HEK293T (cell line): ENCODE measurements around the gene MORN1.

Experiments used
- CTCF ChIA-PET: fragments of 350-600 bp; formaldehyde crosslinking; extraction: SDS; loops from one replicate; lab custom pipeline; 2021; ENCODE audit warnings: antibody characterized with exemption, inconsistent platforms; lab: Yijun Ruan, JAX
- POLR2A ChIA-PET: fragments of 350-600 bp; formaldehyde crosslinking; extraction: SDS; loops from one replicate; lab custom pipeline; 2020; ENCODE audit warnings: antibody characterized with exemption, inconsistent platforms; lab: Yijun Ruan, JAX
- DNase-seq: peaks from one replicate; pipeline ENCODE4 v3.0.0; 2012; ENCODE audit warnings: mixed read lengths; ENCODE audit errors: extremely low spot score
- ARNT ChIP-seq: fragments of 450-650 bp; IDR thresholded peaks from 2 replicates; pipeline ENCODE4 v1.6.1; 2017; ENCODE audit warnings: mild to moderate bottlenecking
- BHLHE40 ChIP-seq: fragments of 450-650 bp; IDR thresholded peaks from 2 replicates; pipeline ENCODE4 v1.6.1; 2016; ENCODE audit warnings: mild to moderate bottlenecking, moderate library complexity, borderline replicate concordance
- CTBP1 ChIP-seq: fragments of 450-650 bp; IDR thresholded peaks from 2 replicates; pipeline ENCODE4 v1.6.1; 2016; ENCODE audit warnings: borderline replicate concordance
- ELF4 ChIP-seq: fragments of 450-650 bp; IDR thresholded peaks from 2 replicates; pipeline ENCODE4 v1.6.1; 2017; ENCODE audit warnings: antibody characterized with exemption
- FOXA1 ChIP-seq: fragments of 450-650 bp; IDR thresholded peaks from 2 replicates; pipeline ENCODE4 v1.6.1; 2016; ENCODE audit warnings: mild to moderate bottlenecking
- FOXK2 ChIP-seq: fragments of 450-650 bp; IDR thresholded peaks from 2 replicates; pipeline ENCODE4 v1.6.1; 2016; ENCODE audit warnings: mild to moderate bottlenecking
- FOXM1 ChIP-seq: fragments of 450-650 bp; IDR thresholded peaks from 2 replicates; pipeline ENCODE4 v1.6.1; 2017; ENCODE audit warnings: mild to moderate bottlenecking, borderline replicate concordance
- HDGF ChIP-seq: fragments of 450-650 bp; IDR thresholded peaks from 2 replicates; pipeline ENCODE4 v1.6.1; 2017; ENCODE audit warnings: antibody characterized with exemption, borderline replicate concordance
- L3MBTL2 ChIP-seq: fragments of 450-650 bp; conservative IDR thresholded peaks from 2 replicates; pipeline ENCODE4 v1.6.1; 2016; ENCODE audit warnings: mild to moderate bottlenecking
- LEF1 ChIP-seq: fragments of 450-650 bp; IDR thresholded peaks from 2 replicates; pipeline ENCODE4 v1.6.1; 2017; ENCODE audit warnings: mild to moderate bottlenecking, borderline replicate concordance
- NFRKB ChIP-seq: fragments of 450-650 bp; IDR thresholded peaks from 2 replicates; pipeline ENCODE4 v1.6.1; 2016; ENCODE audit warnings: mild to moderate bottlenecking, moderate library complexity
- SP1 ChIP-seq: fragments of 450-650 bp; IDR thresholded peaks from 2 replicates; pipeline ENCODE4 v1.6.1; 2017
- SUZ12 ChIP-seq: fragments of 450-650 bp; IDR thresholded peaks from 2 replicates; pipeline ENCODE4 v1.6.1; 2016; ENCODE audit warnings: mild to moderate bottlenecking
- TARDBP ChIP-seq: fragments of 450-650 bp; IDR thresholded peaks from 2 replicates; pipeline ENCODE4 v1.6.1; 2016
- ZNF384 ChIP-seq: fragments of 450-650 bp; IDR thresholded peaks from 2 replicates; pipeline ENCODE4 v1.6.1; 2016
- TF ChIP-seq, protein P1 (sequence below): fragments of 450-650 bp; IDR thresholded peaks from 2 replicates; pipeline ENCODE4 v1.6.1; 2016

MORN1 gene

GRCh38 chr1:2274929-2275475 is 116.4 kb downstream of the MORN1 start:
- TF ChIP-seq CTBP1, result no peak
- TF ChIP-seq NFRKB, result no peak
- TF ChIP-seq L3MBTL2, result no peak
- no peak for TF ChIP-seq FOXK2
- TF ChIP-seq LEF1, result no peak
- TF ChIP-seq FOXM1, result no peak
- DNase-seq, result no peak
- CTCF ChIA-PET, result interaction anchor here (1.2 kb wide), 1 partner anchor 80 kb away, joined by 4 read pairs; the partner anchor contains the start of gene FAAP20
- POLR2A ChIA-PET, result no interaction called here

GRCh38 chr1:2274231-2274928 is 117.0 kb downstream of the MORN1 start:
- POLR2A ChIA-PET, result no interaction called here
- DNase-seq, result no peak
- CTCF ChIA-PET, result no interaction called here
- TF ChIP-seq LEF1 (no peak), FOXM1 (no peak), FOXK2 (no peak), ZNF384 (no peak), TARDBP (no peak), ARNT (no peak), BHLHE40 (no peak), SP1 (no peak), CTBP1 (no peak), NFRKB (no peak), HDGF (no peak), FOXA1 (no peak), ELF4 (no peak), L3MBTL2 (no peak), SUZ12 (no peak)
- TF ChIP-seq, protein P1, sequence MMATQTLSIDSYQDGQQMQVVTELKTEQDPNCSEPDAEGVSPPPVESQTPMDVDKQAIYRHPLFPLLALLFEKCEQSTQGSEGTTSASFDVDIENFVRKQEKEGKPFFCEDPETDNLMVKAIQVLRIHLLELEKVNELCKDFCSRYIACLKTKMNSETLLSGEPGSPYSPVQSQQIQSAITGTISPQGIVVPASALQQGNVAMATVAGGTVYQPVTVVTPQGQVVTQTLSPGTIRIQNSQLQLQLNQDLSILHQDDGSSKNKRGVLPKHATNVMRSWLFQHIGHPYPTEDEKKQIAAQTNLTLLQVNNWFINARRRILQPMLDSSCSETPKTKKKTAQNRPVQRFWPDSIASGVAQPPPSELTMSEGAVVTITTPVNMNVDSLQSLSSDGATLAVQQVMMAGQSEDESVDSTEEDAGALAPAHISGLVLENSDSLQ, result no peak

- CTCF ChIA-PET, result no interaction called here
- TF ChIP-seq CTBP1 (no peak), TARDBP (no peak), SP1 (no peak), ELF4 (no peak), ZNF384 (no peak), FOXM1 (no peak), FOXA1 (no peak), HDGF (no peak), FOXK2 (no peak)
Measured at GRCh38 chr1:2273401-2274090, 117.8 kb downstream of the MORN1 start.

GRCh38 chr1:2272686-2273400 is 118.5 kb downstream of the MORN1 start:
- no peak for TF ChIP-seq FOXM1
- no peak for TF ChIP-seq FOXK2
- no peak for TF ChIP-seq ELF4
- TF ChIP-seq ARNT, result no peak
- no peak for TF ChIP-seq ZNF384
- TF ChIP-seq SUZ12, result no peak
- TF ChIP-seq L3MBTL2, result no peak
- no peak for TF ChIP-seq CTBP1
- TF ChIP-seq NFRKB, result no peak
- no peak for TF ChIP-seq BHLHE40
- TF ChIP-seq SP1, result no peak
- TF ChIP-seq LEF1, result no peak
- TF ChIP-seq TARDBP, result no peak
- TF ChIP-seq, protein P1, result no peak
- TF ChIP-seq HDGF, result no peak
- TF ChIP-seq FOXA1, result no peak
- ChIA-PET POLR2A (no interaction called here), CTCF (no interaction called here)
- DNase-seq, result no peak

More at GRCh38 chr1:2273401-2274090, 117.8 kb downstream of the MORN1 start:
- DNase-seq, result no peak
- POLR2A ChIA-PET, result no interaction called here

DNA sequence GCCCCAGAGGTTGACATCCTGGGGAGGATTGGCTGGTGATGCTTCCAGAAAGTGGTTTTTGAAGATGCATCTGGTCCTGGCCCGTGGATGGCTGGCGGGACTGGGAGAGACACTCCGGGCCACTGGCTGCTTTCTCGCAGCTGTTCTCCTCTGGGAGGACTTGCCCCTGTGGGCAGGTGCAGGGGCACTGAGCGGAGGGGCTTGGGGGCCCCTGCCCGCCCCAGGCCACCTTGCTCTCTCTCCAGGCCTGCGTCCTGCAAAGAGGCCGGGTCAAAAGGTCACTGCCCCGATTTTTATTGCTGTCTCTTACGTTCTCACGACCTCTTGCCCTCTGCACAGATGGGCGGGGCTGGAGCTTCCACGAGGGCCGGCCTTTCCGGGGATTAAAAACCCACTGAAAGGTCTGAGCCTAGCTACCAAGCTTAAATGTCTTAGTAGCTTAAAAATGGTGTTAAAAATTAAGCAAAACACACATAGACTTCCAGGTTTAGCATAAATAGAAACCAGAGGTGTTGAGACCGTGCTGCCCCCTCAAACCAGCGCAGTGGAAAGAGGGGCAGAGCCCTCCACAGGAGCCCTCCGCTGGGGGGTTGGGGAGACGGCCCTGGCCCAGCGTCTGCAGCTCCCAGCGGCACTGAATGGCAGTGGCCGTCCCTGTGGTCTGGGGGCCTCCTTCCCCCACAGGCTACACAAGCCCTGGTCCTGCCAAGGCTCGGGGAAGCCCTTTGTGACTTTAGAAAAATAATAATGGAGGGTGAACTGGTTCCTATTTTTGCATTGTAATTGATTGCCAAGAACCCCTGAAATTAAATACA is 119.3 kb downstream of the MORN1 start:
- no peak for DNase-seq
- POLR2A ChIA-PET, result no interaction called here
- CTCF ChIA-PET, result no interaction called here
- TF ChIP-seq L3MBTL2 (no peak), TARDBP (no peak), ARNT (no peak), ZNF384 (no peak), FOXA1 (no peak), BHLHE40 (no peak), HDGF (no peak), NFRKB (no peak), SUZ12 (no peak), ELF4 (no peak), CTBP1 (no peak)
- TF ChIP-seq, protein P1, result no peak
